ENCODE data around the gene HOXB3.
A peak's percentile ranks its signal among the peaks of the same experiment; 100 is the strongest.

Gene HOXB3

DNA sequence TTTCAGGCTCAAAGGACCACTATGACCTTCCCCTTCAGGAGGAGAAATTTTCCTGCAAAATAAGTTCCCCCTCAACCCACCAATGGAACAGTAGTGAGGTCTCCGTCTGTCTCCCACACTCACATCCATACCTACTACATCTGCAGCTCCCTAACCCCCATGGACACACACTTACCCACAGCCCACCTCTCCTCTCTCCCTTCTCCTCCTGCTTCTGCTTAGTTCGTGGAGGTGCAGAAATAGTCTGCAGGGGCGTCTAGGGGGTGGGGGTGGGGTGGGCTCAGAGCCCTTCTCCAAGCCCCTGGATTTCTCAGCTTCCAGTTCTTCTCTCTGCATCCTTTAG is 20.8 kb downstream of the HOXB3 start:
- peak in 1 of 3 experiments; percentile 49 for DNase-seq

DNA sequence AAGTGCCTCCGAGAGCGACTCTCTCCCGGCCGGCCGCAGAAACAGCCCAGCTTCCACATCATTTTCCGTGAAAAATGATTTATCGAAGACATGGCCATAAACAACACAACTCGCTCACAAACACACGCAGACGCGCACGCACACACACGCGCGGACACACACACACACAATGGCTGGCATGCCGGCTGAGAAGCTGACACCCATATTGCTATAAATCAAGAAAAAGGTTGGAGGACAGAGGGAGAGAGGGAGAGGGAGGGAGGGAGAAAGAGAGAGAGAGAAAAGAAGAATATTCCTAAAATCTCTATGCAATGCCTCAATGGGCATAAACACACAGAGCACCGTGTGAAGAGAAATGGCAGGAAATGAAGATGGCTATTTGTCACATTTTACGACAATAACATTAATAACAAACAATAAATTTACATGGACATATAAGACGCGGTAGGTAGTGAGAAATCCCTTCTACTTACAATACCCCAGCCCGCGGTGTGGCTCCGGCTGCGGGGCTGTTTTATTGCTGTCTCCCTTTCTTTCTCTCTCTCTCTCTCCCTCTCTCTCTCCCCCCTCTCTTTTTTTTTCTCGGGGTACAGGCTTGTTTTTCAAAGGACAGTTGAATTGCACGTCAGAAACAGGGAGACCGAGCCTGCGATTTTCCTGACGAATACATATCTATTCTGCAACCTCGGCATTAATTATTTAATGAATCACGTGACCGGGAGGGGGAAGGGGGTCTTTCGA is 21.4 kb downstream of the HOXB3 start:
- peak in 2 of 3 experiments; percentile 37 to 69 for DNase-seq

DNA sequence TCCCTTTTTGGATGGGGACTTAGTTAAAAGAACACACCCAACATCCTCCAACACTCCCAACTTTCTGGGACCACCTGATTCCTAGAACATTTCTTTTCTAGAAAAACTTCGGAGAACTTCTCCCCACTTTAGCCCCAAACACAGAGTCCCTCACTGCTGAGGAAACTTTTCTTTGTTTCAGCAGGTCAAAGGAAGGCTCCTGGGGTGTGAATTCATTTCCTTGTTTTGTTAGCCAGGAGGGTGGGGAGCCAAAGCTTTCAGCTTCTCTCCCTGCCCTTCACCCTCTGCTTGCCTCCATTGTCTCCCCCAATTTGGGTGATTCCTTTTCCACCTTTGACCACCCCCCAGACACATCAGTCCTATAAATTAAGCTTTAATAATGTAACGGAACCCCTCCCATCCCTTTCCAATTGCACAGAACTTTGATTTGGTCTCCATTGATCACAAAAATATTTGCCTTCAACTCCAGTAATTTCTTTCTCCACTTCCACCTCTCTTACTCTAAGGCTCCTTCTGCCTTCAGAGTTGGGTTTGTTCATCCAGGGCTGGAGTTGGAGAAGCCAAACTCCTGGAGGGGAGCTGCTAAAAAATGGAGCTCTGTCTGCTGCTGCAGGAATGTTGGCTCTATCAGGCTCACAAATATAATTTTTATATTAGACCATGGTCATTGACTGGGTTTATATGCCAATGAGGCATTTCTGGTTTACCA is 22.2 kb downstream of the HOXB3 start:
- peak in 1 of 3 experiments; percentile 46 for DNase-seq

DNA sequence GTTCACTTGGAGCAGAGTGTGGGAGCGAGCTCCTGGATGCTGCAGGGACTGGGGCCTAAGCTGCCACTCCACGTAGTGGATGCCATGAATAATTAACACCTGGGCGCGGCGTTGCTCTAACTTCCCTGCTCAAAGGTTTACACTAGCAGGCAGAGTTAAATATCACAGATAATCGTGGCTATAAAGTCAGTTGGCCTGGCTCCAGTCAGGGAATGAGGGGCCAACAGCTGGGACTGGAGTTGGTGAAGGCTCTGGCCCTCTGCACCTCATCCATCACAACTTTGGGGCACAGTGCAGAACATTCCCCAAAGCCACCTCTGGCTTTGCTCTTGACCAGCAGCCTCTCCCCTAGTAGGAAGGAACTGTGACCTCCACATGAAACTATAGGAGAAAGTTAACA is 22.8 kb downstream of the HOXB3 start:
- DNase-seq: peak in 1 of 3 experiments; percentile 17

DNA sequence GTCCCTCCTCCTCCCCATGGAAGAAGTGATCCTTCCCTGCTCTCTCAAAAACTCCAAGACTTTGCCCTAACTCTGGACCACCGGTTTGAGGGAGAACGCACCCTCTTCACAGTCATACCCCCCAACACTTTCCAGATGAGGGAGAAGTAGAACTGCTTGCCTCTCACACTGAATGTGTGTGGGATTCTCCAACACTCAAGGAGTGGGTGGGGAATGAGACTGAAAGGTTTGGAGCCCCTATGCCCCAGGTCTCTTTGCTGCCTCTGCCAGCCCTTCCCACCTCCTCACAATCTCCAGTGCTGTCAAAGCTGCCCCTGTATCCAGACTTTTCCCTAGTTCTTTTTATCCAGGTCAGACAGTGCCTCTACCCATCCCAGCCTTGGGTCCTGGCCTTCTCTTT is 23.3 kb downstream of the HOXB3 start:
- DNase-seq: no peak

DNA sequence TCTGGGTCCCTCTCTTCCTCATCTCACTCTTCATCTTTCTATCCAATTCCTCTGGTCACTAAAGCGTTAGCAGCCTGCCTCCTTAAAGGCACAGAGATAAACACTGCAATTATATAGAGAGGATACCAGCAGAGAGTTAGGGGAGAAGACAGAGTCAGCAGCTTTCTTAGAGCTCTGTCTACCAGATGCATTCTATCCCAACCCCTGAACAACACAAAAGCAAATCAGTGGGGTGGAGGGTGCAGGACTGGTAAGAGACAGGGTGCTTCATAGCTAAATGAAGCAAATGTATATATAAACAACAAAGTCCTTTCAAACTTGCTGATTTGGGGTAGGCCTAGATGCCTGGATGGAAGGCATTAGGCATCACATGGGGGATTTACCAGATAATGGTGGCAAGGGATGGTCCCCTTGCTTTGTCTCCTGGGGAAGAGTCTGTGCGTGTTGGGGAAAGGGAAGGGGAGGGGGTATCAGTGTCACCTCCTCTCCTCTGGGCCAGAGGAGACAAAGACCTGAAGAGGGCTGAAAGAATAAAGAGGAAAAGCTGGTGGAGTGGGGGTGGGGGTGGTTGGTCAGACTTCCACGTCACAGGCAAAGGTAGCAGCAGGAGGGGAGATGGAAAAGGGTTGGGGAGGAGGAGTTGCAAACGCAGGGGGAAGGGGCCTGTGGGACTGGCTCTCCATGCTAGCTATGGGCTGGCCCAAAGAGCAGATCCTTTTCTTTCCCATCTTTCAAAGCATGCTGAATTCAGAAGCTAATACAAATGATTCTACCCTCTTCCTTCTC is 23.9 kb downstream of the HOXB3 start:
- peak in 1 of 3 experiments; percentile 27 for DNase-seq

DNA sequence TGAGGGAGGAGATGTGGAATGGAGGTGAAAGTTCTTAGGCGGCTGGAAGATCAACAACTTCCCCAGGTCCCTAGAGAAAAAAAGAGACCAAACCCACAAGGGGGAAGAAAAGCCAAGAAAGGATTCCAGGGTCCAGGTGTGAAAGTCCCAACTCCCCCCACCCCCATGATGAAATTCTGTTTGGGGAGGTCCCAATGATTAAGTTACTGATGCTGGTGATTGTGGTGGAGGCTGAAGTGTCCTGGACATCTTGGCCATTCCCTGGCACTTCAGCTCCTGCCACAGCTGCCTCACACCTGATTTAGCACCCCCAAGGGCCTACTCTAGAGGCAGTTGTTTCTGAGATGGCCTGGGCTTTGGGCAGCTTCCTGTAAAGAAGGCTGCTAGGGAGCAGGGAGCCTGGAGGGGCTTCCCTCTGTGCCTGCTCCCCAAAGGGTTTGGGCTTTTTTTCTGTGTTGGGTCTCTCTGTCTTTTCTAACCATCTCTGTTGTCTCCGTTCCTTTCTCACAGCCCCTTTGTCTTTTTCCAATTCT is 25.0 kb downstream of the HOXB3 start:
- DNase-seq: peak in 2 of 3 experiments; percentile 46 to 81

DNA sequence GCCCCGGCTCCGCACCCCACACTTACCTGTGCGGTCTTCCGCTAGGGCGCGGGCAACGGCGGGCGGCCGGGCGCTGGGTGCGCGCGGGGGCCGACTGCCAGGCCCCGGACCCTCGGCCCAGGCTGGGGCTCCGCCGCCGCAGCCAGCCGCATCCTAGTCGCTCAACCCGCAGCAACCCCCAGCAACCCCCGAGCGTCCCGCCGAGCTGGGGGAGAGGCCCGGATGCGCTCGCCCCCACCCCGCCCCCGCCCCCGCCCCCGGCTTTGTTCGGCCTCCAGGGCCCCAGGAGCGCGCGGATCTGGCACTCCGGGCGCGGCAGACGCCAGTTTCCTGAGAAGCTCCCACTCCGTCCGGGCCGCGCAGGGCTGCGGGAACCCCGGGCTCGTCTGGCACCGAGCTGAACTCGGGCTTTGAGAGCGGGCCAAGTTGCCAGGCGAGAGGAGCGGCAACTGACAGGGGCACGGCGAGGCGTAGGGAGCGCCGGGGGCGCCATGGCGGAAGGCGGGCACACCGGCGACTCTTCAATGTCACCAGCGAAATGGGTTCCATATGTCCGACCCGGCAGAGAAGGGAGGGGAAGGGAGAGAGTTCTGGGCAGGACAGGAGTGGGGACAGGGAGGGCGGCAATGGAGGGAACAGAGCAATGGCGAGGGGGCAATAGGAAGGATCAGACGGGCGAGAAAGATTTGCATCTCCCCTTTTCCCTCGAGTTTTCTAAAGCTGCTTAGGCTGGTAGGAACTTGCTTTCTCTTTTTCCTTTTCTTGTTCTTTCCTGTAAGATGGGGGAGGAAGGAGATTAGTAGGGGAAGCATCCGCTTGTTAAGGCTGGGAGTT is 25.6 kb downstream of the HOXB3 start:
- DNase-seq: peak in 2 of 3 experiments; percentile 65 to 76

DNA sequence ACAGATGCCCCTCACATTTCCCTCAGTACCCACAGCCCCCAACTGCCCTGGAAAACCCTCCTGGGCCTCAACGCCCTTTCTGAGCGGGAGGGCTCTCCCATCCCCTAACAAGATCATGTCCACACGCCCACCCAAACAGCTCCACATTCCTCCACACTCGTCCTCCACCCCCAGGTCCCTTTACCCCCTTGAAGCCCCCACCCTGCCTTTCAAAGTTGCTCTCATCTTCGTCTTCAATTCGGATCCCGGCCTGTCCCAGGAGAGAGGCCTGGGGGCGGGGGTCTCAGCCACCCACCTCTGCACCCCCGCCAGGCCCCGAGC is 26.2 kb downstream of the HOXB3 start:
- DNase-seq: no peak

DNA sequence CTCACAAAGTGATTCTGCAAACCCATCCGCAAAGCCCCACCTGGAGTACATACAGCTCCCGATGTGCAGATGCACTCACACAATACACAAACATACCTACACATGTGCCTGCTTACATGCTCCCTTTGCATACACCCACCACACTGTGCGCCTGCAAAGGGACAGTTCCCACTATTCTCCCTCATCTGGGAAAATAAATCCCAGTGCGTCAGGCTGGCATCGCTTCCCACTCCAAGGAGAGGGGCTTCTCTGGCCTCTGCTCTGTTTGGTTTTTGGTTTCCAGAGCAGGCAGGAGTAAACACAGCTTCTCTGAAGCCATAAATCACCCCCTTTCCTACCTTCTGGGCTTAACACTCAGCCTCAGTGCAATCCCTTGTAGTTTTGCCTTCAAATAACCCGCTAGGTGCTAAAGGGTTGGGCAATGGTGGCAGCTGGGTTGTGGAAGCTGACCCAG is 26.6 kb downstream of the HOXB3 start:
- DNase-seq: peak in 2 of 3 experiments; percentile 26 to 64

DNA sequence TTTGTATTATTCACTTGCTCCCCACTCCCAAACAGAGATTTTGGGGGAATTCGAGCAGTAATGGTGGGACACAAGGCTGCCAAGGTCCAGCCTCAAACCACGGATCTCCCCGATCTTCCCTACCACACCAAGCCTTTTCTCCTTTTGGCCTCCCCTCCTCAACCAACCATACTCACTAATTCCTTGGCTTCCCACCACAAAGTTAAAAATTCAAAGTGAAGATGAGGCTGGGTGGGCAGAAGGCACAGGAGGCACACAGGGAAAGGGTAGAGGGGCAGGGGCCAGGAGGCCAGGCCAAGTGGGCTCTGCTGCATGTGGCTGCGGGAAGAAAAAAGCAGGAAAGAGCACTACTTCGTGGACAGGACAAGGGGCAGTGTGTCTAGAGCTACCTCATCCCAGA is 27.1 kb downstream of the HOXB3 start:
- DNase-seq: no peak

DNA sequence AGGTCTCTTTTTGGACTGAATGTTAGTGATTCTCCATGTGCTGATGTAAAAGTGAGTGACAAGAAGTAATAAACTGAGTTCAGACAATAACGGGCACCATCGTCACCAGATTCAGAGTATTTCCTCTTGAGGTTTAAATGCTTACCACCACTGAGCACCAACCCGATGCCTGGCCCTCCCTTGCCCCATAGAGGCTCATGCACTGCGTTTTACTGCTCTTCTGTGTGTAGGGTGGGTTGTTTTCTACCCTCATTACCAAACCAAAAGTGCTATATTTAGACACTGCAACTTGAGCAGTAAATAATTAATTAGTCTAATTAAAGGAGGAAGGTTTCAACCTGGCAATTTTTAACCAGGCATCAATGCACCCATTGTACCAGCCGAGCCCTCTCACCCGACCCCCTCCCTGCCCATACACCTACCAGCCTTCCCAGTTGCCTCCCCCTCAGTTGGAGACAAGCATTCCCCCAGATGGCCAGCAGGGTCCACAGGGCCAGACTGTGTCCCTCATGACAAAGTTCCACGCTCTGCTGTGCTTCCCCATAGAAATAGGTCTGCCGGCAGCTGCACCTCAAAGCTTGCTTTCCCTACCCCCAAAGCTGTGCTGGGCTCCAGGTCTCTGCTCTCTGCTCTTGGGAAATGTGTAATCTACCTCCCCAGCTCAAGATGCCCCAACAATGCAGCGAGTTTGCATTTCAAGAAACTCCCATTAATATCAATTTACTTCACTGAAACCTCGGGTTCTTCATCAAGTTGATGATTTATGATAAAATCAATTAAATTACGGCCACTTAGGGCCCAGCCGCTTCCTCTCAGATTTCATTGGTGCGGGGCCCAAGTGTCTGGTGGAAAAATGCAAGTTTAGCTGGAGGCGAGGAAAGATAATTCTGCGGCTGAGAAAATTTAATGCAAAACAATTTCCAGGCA is 27.9 kb downstream of the HOXB3 start:
- DNase-seq: peak in 1 of 3 experiments; percentile 40

DNA sequence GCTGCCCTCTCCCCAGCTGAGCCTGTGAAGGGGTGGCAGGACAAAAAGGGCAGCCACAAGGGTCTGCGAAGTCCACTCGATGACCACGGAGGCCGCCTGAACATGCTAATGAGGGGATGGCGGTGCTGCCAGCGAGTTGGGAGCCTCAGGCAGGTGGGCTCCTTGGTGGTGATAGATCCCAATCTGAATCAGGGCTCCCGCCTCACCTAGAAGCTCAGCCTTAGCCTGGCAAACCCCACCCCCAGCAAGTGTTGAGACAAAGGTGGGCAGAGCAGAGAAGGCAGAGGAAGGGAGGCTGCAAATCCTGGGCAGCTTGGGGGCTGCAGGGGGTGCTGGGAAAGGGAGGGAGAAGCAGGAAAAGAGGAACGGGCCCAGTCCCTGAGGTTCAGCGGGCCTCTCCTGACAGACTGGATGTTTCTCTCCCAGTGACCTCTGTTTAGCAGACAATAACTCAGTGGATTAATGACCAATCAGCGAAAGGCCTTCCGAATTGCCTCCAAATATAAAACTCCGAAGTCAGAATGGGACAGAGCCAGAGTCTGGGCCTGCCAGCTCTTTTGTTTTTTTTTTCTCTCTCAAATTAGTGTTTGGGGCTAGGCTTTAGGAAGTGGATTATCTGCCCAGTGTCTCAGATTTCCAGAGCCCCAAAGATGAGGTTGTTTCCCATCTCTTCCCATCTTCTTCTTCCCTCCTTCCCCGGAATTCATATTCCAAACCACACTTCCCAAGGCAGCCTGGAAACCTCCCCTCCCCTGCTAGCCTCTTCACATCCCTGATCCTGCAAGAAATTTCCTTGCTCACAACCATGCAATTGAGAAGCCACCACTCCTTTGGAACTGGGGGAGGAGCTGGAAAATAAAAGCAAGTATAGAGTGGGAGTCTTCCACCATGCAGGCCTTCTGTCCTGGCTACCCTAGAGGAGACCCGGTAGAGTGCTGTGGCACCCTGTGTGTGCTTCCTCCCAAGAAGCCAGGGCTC is 29.9 kb downstream of the HOXB3 start:
- no peak for DNase-seq

DNA sequence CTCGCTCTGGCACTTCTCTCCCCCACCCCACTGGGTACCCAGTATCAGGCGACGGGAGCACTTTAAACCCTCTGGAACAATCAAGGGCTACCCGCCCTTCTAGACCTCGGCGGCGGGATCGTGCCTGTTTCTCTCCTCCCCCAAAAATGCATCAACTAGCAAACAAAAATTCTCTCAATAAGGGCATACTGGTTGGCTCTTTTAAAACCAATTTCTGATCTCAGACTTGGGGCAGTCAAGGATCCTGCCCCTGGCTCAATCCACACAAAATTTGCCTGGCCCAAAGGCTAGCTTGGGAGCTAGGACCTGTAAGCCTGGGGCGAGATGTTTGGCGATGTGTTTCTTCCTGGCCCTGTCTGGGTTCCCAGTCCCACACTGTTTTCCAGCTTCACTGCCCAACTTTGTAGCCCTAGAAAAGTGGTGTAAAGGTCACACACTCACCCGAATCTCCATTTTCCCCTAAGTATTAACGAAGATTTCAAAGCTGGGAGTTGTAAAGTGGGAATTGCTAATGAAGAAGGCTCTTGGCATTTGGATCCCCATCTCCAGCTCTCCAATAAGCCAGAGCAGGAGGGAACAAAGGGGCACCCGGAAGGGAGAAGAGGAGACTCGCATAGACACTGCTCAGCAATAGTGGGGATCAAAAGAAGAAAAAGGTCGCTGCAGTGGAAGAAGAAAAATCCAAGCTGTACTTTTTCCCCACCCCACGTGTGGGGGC is 30.8 kb downstream of the HOXB3 start:
- DNase-seq: no peak

DNA sequence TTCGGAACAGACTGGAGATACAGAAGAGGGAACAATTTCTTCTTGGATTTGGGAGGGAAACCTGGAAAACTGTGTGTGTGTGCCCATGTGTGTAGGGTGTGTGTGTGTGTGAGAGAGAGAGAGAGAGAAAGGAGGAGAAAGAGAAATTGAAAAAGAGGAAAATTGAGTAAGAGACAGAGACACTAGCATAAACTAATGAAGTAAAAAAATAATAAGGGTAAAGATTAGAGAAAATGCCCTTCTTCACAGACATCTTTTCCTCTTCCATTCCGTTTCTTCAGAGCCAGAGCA is 31.3 kb downstream of the HOXB3 start:
- DNase-seq: no peak

DNA sequence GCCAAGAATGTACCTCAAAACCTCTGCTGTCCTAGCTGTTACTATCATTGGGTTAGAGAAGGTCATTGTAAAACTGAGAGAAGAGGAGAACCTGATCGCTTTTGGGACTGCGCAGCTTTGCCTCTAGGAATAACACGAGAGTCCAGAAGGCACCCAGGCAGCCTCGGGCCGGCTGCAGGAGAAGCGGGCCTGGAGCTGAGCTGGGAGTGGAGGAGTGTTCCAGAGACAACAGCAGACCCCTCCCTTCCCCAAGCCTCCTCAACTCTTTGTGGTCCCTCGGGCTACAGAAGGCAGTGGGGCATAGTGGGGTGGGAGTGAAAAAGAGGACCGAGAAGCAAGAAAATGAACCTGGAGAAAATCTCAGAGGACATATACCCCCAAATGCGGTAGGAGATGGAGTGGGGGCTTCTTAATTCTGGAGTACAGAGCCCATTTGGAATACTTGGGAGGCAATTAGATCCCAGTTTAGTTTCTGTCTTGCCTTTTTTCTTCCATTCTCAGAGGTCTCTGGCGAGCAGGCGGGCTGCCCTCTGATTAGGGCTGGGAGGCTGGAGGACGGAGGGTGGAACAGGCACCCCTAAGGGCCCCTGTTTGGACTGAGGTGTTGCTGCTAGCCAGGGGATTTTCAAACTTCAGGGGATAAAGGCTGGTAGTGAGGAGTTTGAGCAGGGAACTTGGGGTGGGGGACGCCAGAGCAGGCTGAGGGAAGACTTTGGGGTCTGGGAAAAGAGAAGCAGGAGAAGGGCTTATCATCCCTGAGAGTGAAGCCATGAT is 31.8 kb downstream of the HOXB3 start:
- no peak for DNase-seq

DNA sequence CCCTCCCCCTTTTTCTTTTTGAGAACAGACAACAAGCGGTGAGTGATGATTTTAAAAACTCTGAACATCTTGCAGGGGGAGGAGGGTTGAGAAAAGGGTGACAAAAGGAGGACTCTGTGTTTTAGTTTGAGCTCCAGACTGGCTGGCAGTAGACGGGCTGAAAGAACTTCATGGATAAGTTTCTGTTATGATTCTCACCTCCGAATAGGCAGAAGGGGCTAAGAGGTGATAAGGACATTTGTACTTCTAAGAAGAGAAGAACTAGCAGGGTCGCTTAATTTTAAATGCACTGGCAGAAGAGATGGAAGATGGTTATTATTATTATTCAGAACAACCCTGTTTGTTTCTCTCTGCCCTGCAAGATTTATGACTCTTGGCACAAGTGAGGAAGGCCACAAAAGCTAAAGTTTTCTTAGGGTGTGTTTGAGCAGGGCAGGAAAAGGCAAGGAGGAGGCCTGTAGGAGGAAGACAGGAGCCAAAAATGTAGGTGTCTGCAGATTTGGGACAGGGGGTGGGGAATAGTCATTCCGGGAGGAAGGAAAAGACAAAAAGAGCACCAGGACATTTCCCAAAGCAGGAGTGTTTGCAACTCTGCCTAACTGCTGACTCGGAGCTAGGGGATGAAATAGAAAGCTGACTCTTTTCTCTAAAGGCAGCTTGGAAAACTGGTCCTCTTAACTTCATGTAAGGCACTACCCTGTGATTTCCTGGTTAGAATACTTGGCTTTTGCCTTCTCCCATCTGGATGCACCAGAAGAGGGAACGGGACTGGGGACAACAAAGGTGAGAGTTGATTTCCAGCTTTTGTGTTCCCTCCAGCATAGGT is 33.3 kb downstream of the HOXB3 start:
- no peak for DNase-seq

DNA sequence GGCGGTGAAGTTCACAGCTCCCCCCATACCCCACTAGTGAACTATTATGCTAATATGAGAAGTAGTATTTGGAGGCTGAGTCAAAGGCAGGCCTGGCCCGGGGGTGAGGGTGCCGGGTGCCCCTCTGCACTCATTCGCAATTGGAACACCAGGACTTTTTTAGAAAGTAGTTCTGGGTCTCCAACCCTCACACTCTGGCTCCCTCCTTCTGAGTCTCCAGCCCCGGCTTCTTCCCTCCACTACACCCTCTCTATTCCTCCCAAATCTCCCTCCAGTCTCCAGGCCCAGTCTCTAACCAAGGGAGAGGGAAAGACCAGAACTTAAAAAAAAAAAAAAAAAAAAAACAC is 33.8 kb downstream of the HOXB3 start:
- no peak for DNase-seq

All from NCI-H1417 (cell line).